GM21447 (cell line): Measurements from ENCODE around the gene KCNA10.

ENCODE experiments used
- ATAC-seq: cut with Tn5 transposase; IDR thresholded peaks from one replicate; pipeline ENCODE4 v1.9.1; 2021; ENCODE audit not compliant: unreplicated experiment

Gene KCNA10

GRCh38 chr1:110501488-110502132, 17.4 kb downstream of the KCNA10 start:
- no peak for ATAC-seq

- ATAC-seq: no peak
Measured at GRCh38 chr1:110498270-110498669, 20.7 kb downstream of the KCNA10 start.

GRCh38 chr1:110495926-110496600, 22.9 kb downstream of the KCNA10 start:
- ATAC-seq: no peak

- ATAC-seq: no peak
Measured at GRCh38 chr1:110494522-110495406, 24.2 kb downstream of the KCNA10 start.

- no peak for ATAC-seq
Measured at GRCh38 chr1:110494036-110494435, 24.9 kb downstream of the KCNA10 start.

- no peak for ATAC-seq
Measured at GRCh38 chr1:110493059-110493699, 25.8 kb downstream of the KCNA10 start.

- no peak for ATAC-seq
Measured at GRCh38 chr1:110492573-110492972, 26.4 kb downstream of the KCNA10 start.

GRCh38 chr1:110490791-110491451, 28.1 kb downstream of the KCNA10 start:
- ATAC-seq: no peak

GRCh38 chr1:110489973-110490542, 28.9 kb downstream of the KCNA10 start:
- no peak for ATAC-seq

- ATAC-seq: no peak
Measured at GRCh38 chr1:110489406-110489805, 29.6 kb downstream of the KCNA10 start.

- no peak for ATAC-seq
Measured at GRCh38 chr1:110488867-110489266, 30.1 kb downstream of the KCNA10 start.

GRCh38 chr1:110488161-110488560, 30.8 kb downstream of the KCNA10 start:
- ATAC-seq: no peak

- ATAC-seq: no peak
Measured at GRCh38 chr1:110487726-110488125, 31.2 kb downstream of the KCNA10 start.

GRCh38 chr1:110485725-110486124, 33.2 kb downstream of the KCNA10 start:
- no peak for ATAC-seq

GRCh38 chr1:110484801-110485200, 34.2 kb downstream of the KCNA10 start:
- no peak for ATAC-seq

- no peak for ATAC-seq
Measured at GRCh38 chr1:110483308-110483685, 35.7 kb downstream of the KCNA10 start.

GRCh38 chr1:110482662-110483307, 36.2 kb downstream of the KCNA10 start:
- ATAC-seq: no peak

GRCh38 chr1:110481968-110482623, 36.9 kb downstream of the KCNA10 start:
- ATAC-seq: no peak

GRCh38 chr1:110480356-110481096, 38.4 kb downstream of the KCNA10 start:
- no peak for ATAC-seq
